G401 (cell line): ENCODE results near the gene GATC. TPM values are rescaled to one million over a fixed set of nuclear protein-coding genes. Genes with fewer than 3 reads are reported as not detected.
A peak's percentile ranks its signal among the peaks of the same experiment; 100 is the strongest.

ENCODE experiments used
- DNase-seq: peaks from one replicate; pipeline ENCODE4 v3.0.0-alpha.2; 2015; ENCODE audit warnings: low spot score
- in situ Hi-C: cut with HindIII; loops from 2 replicates; pipeline ENCODE4 v1.10.0; 2016; ENCODE audit warnings: low sequenced_read_pairs, mixed read lengths
- total RNA-seq: library from RNA; depleted of rRNA; stranded (reverse); fragments of >200 nt; shearing (Covaris generic); gene quantifications from 2 replicates; pipeline ENCODE4 v1.2.3, GENCODE V29; 2014; rRNA removed

Gene GATC
- total RNA-seq, 1 experiment from 2014 or later, result 42.3 TPM

DNA sequence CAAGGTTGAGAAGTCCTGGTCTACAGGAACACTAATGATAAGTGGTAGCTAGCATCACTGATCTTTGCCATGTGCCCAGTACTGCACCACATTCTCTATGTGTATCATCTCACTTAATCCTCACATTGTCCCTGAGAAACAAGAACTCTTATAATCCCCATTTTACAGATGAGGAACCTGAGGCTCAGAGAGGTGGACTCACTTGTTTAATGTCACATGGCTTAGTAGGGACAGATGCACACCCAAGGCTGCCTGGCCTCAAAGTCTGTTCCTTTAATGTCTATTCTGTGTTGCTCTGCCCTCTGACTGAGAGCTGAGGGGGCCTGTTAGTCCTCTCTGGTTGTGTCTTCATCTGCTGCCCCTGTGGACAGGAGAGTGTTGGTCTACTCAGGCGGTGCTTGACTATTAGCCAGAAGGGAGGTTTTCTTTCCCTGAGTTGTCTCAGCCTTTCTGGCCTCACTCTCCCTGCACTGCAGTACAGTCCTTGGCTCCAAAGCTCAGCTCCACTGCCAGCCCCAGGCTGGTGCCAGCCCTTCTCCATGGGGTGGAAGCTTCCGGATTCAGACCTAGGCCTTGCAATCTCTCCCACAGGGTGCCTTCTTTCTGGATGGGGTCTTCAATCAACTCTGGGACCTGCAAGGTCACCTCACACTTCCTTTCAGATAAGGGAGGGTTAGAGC lies 44.7 kb downstream of the GATC start:
- in situ Hi-C loops, result no loop called here
- no peak for DNase-seq

- DNase-seq, result no peak
Measured at GRCh38 chr12:120495186-120495730, 49.0 kb downstream of the GATC start.

GRCh38 chr12:120495731-120496412 lies 49.6 kb downstream of the GATC start, which contains the start of gene DYNLL1:
Gene DYNLL1, plus strand, starts transcription at chr12:120496113. Its CDS starts 309 bp downstream, at chr12:120496422.
- in situ Hi-C loops, result no loop called here

More at GRCh38 chr12:120495186-120495730, 49.0 kb downstream of the GATC start:
- in situ Hi-C loops, result no loop called here

GRCh38 chr12:120496413-120497340 lies 50.4 kb downstream of the GATC start:
- in situ Hi-C loops, result no loop called here
- DNase-seq, result peak; percentile 84

More at GRCh38 chr12:120495731-120496412, 49.6 kb downstream of the GATC start, which contains the start of gene DYNLL1:
- DNase-seq, result peak; percentile 96

- DNase-seq, result no peak
- in situ Hi-C loops, result no loop called here
Measured at GRCh38 chr12:120497524-120498150, 51.4 kb downstream of the GATC start.

GRCh38 chr12:120498870-120499515 lies 52.7 kb downstream of the GATC start:
- DNase-seq, result no peak
- in situ Hi-C loops, result no loop called here

- no peak for DNase-seq
- in situ Hi-C loops, result no loop called here
Measured at GRCh38 chr12:120500581-120500980, 54.3 kb downstream of the GATC start.

DNA sequence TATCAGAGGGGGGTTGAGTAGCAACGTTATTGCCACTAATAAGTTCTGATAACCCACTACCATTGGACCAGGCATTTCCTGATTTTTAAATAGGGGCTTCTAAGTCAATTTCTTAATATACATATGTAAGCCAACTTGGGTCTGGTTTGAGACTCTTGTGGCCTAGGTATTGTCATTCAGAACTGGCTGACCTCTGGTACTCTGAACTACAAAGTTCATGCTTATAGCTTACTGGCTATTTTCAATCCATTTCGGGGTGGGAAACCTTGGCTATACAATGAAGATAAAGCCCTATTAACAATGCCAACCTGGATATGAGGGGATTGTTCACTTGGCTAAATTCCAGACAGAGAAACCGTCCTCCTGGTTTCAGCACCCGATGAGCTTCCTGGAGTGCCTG lies 58.3 kb downstream of the GATC start:
- no peak for DNase-seq
- in situ Hi-C loops, result no loop called here

- in situ Hi-C loops, result no loop called here
- DNase-seq, result no peak
Measured at GRCh38 chr12:120508537-120508936, 62.3 kb downstream of the GATC start.

Other genes starting within 250 kb of the GATC start
- 6,017 and 6,466 TPM in 2 replicates for gene RPLP0, start 245.3 kb upstream of the GATC start, total RNA-seq
- 18.8 and 24.5 TPM in 2 replicates for gene PXN, start 180.7 kb upstream of the GATC start, total RNA-seq
- not detected in 2 replicates for gene RNU4-2, start 154.5 kb upstream of the GATC start, total RNA-seq
- not detected in 2 replicates for gene RNU4-1, start 153.2 kb upstream of the GATC start, total RNA-seq
- gene SIRT4, start 144.1 kb upstream of the GATC start, total RNA-seq, result 2.9 and 4.6 TPM in 2 replicates
- not detected in 2 replicates for gene PLA2G1B, start 118.7 kb upstream of the GATC start, total RNA-seq
- gene MSI1, start 77.3 kb upstream of the GATC start, total RNA-seq, result 6.3 and 24.6 TPM in 2 replicates
- gene COX6A1, start 8.3 kb upstream of the GATC start, total RNA-seq, result 487 and 568 TPM in 2 replicates
- gene TRIAP1, start 60 bp upstream of the GATC start, total RNA-seq, result 90.3 and 118 TPM in 2 replicates
- 338 and 491 TPM in 2 replicates for gene SRSF9, start 23.3 kb downstream of the GATC start, total RNA-seq
- 541 and 568 TPM in 2 replicates for gene DYNLL1, start 49.7 kb downstream of the GATC start, total RNA-seq
- 34.3 and 45.5 TPM in 2 replicates for gene COQ5, start 82.7 kb downstream of the GATC start, total RNA-seq
- gene RNF10, start 87.9 kb downstream of the GATC start, total RNA-seq, result 83.7 and 115 TPM in 2 replicates
- 43.9 and 45.9 TPM in 2 replicates for gene POP5, start 135.0 kb downstream of the GATC start, total RNA-seq
- 0.86 TPM in 1 of 2 replicates, not detected in the other for gene CABP1, start 194.2 kb downstream of the GATC start, total RNA-seq
- gene MLEC, start 240.7 kb downstream of the GATC start, total RNA-seq, result 85.9 and 106 TPM in 2 replicates